Measurements from ENCODE around the gene HTT.

Gene HTT

DNA sequence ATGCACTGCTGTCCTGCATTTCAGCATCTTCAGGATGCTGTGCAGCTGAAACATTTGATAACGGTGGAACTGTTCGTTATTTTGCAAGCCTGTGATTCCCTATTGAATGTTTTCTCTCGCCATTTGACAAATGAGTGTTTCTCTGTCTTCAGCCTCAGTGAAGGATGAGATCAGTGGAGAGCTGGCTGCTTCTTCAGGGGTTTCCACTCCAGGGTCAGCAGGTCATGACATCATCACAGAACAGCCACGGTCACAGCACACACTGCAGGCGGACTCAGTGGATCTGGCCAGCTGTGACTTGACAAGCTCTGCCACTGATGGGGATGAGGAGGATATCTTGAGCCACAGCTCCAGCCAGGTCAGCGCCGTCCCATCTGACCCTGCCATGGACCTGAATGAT lies 52.6 kb downstream of the HTT start:
- Histone ChIP-seq H3K27ac (ENCODE audit: low read depth, low read length) (no peak overlapping the region), H3K4me2 (ENCODE audit: low read length) (no peak overlapping the region), H3K79me2 (ENCODE audit: control insufficient read depth, low read length) (no peaks in the 10 kb centered on the region), H3K36me3 (ENCODE audit: control insufficient read depth, low read length) (peaks cover 84% of the 10 kb centered on the region), H3K4me3 (ENCODE audit: low read length) (no peak overlapping the region), H3K4me1 (ENCODE audit: control insufficient read depth, low read length) (no peaks in the 10 kb centered on the region), H3K9me3 (ENCODE audit: control insufficient read depth, insufficient read depth, low read length) (no peaks in the 10 kb centered on the region), H3K9me2 (replicated peaks; ENCODE audit: control insufficient read depth, low read length) (no peaks in the 10 kb centered on the region), H3K27me3 (ENCODE audit: control insufficient read depth, low read length) (no peaks in the 10 kb centered on the region), H3F3A (ENCODE audit: control insufficient read depth, insufficient read depth) (0 out of 2 replicates have a peak, but pooled peaks cover 3% of the 10 kb centered on the region), H4K20me1 (ENCODE audit: control insufficient read depth, insufficient read depth, low read depth, low read length) (no peaks in the 10 kb centered on the region)
- TF ChIP-seq, protein P1, sequence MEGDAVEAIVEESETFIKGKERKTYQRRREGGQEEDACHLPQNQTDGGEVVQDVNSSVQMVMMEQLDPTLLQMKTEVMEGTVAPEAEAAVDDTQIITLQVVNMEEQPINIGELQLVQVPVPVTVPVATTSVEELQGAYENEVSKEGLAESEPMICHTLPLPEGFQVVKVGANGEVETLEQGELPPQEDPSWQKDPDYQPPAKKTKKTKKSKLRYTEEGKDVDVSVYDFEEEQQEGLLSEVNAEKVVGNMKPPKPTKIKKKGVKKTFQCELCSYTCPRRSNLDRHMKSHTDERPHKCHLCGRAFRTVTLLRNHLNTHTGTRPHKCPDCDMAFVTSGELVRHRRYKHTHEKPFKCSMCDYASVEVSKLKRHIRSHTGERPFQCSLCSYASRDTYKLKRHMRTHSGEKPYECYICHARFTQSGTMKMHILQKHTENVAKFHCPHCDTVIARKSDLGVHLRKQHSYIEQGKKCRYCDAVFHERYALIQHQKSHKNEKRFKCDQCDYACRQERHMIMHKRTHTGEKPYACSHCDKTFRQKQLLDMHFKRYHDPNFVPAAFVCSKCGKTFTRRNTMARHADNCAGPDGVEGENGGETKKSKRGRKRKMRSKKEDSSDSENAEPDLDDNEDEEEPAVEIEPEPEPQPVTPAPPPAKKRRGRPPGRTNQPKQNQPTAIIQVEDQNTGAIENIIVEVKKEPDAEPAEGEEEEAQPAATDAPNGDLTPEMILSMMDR (IDR thresholded peaks at IDR 0.05; ENCODE audit: low read depth, low read length, poor library complexity, severe bottlenecking): no peak
- no peak for TF ChIP-seq EZH2phosphoT487 (IDR thresholded peaks at IDR 0.05; ENCODE audit: borderline replicate concordance, low read length)

DNA sequence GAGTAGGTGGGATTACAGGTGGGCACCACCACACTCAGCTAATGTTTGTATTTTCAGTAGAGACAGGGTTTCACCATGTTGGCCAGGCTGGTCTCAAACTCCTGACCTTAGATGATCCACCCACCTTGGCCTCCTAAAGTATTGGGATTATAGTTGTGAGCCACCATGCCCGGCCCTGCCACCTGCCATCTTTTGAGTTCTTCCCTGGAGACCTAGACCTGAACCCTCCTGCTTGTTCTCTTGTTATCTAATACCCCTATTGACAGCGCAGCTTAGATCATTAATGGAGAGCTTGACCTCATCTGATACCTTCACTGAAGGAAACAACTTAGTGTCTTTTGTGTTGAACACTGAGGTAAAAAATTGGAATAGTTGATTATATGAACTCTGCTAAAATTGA lies 53.6 kb downstream of the HTT start:
- TF ChIP-seq, protein P1 (IDR thresholded peaks at IDR 0.05; ENCODE audit: low read depth, low read length, poor library complexity, severe bottlenecking): no peak
- TF ChIP-seq EZH2phosphoT487 (IDR thresholded peaks at IDR 0.05; ENCODE audit: borderline replicate concordance, low read length): no peak
- Histone ChIP-seq H3K27ac (ENCODE audit: low read depth, low read length) (no peak overlapping the region), H4K20me1 (ENCODE audit: control insufficient read depth, insufficient read depth, low read depth, low read length) (no peaks in the 10 kb centered on the region), H3K36me3 (ENCODE audit: control insufficient read depth, low read length) (peaks cover 84% of the 10 kb centered on the region), H3K4me2 (ENCODE audit: low read length) (no peak overlapping the region), H3F3A (ENCODE audit: control insufficient read depth, insufficient read depth) (0 out of 2 replicates have a peak, but pooled peaks cover 3% of the 10 kb centered on the region), H3K9me2 (replicated peaks; ENCODE audit: control insufficient read depth, low read length) (no peaks in the 10 kb centered on the region), H3K9me3 (ENCODE audit: control insufficient read depth, insufficient read depth, low read length) (no peaks in the 10 kb centered on the region), H3K4me3 (ENCODE audit: low read length) (no peak overlapping the region), H3K79me2 (ENCODE audit: control insufficient read depth, low read length) (no peaks in the 10 kb centered on the region), H3K27me3 (ENCODE audit: control insufficient read depth, low read length) (no peaks in the 10 kb centered on the region), H3K4me1 (ENCODE audit: control insufficient read depth, low read length) (no peaks in the 10 kb centered on the region)

DNA sequence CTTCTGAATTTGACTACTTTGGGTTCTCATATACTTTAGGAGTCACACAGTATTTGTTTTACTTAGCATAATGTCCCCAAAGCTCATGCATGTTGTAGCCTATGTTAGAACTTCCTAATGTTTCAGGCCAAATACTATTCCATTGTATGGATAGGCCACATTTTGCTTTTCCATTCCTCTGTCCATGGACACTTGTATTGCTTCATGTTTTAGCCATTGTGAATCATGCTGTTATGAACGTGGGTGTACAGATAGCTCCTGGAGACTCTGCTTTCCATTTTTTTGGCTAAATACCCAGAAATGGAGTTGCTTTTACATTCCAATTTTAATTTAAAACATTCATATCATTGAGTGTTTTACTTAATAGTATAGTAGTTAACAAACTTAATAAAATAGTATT lies 54.5 kb downstream of the HTT start:
- Histone ChIP-seq H3F3A (ENCODE audit: control insufficient read depth, insufficient read depth) (no peaks in the 10 kb centered on the region), H3K9me2 (replicated peaks; ENCODE audit: control insufficient read depth, low read length) (no peaks in the 10 kb centered on the region), H3K4me2 (ENCODE audit: low read length) (no peak overlapping the region), H3K4me3 (ENCODE audit: low read length) (no peak overlapping the region), H3K9me3 (ENCODE audit: control insufficient read depth, insufficient read depth, low read length) (no peaks in the 10 kb centered on the region), H3K27ac (ENCODE audit: low read depth, low read length) (no peak overlapping the region), H3K36me3 (ENCODE audit: control insufficient read depth, low read length) (peaks cover 84% of the 10 kb centered on the region), H3K79me2 (ENCODE audit: control insufficient read depth, low read length) (no peaks in the 10 kb centered on the region), H3K4me1 (ENCODE audit: control insufficient read depth, low read length) (no peaks in the 10 kb centered on the region), H3K27me3 (ENCODE audit: control insufficient read depth, low read length) (no peaks in the 10 kb centered on the region), H4K20me1 (ENCODE audit: control insufficient read depth, insufficient read depth, low read depth, low read length) (no peaks in the 10 kb centered on the region)
- TF ChIP-seq, protein P1 (IDR thresholded peaks at IDR 0.05; ENCODE audit: low read depth, low read length, poor library complexity, severe bottlenecking): no peak
- TF ChIP-seq EZH2phosphoT487 (IDR thresholded peaks at IDR 0.05; ENCODE audit: borderline replicate concordance, low read length): no peak
